ENCODE measurements around the gene KDM1B.

KDM1B gene

DNA sequence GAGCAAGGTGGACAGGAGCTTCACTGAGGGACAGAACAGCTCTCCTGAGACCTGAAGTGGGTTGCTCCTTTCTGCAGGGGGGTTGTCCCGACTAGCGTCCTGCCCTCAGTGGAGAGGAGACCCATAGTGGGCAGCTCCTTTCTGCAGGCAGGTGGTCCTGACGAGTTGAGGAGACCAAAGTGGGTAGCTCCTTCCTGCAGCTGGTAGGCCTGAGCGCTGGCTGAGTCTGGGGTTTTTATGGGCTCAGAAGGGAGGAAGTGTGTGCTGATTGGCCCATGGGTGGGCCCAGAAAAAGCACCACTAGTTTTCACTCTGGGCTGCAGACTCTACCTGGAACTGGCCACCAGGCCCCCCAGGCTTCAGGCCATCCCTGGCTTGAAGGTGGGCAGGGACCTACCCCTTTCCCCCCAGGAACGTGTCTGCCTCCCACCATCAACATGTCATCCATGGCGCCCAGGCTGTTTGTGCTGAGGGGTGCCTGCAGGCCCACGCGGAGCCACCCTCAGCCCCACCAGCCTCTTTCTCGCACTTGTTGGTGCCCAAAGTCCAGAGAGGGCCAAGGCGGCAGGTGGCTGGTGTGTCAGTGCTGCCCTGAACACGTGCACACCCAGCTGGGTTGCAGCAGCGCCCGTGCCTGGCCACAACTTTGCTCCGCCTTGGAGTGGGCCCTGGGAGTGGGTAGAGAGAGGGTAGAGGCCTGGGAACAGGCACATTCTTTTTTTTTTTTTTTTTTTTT is 110.7 kb downstream of the KDM1B start:
- Histone ChIP-seq H4K20me1 (ENCODE audit: insufficient read depth, low read length, poor library complexity, severe bottlenecking) (peaks cover 28% of the 10 kb centered on the region), H3F3A (ENCODE audit: low read depth) (no peaks in the 10 kb centered on the region), H2AFZ (ENCODE audit: low read length) (no peak overlapping the region), H3K9me3 (ENCODE audit: insufficient read depth, low read depth, low read length) (no peaks in the 10 kb centered on the region; the same call in 1 of the 2 replicates), H3K9me2 (replicated peaks; ENCODE audit: low read depth, low read length) (no peaks in the 10 kb centered on the region), H3K4me1 (ENCODE audit: insufficient read depth, low read length, poor library complexity, severe bottlenecking) (peaks cover 50% of the 10 kb centered on the region), H3K9ac (ENCODE audit: low read depth, low read length, poor library complexity, severe bottlenecking) (no peak overlapping the region), H3K27me3 (ENCODE audit: insufficient read depth, low read length, poor library complexity, severe bottlenecking) (peaks cover 28% of the 10 kb centered on the region), H3K4me3 (ENCODE audit: low read length, poor library complexity, severe bottlenecking) (no peak overlapping the region), H3K4me2 (ENCODE audit: low read depth, low read length, poor library complexity, severe bottlenecking) (no peak overlapping the region), H3K36me3 (ENCODE audit: insufficient read depth, low read length) (no peaks in the 10 kb centered on the region), H3K79me2 (ENCODE audit: insufficient read depth, low read length) (peaks cover 41% of the 10 kb centered on the region)
- TF ChIP-seq, protein P1, sequence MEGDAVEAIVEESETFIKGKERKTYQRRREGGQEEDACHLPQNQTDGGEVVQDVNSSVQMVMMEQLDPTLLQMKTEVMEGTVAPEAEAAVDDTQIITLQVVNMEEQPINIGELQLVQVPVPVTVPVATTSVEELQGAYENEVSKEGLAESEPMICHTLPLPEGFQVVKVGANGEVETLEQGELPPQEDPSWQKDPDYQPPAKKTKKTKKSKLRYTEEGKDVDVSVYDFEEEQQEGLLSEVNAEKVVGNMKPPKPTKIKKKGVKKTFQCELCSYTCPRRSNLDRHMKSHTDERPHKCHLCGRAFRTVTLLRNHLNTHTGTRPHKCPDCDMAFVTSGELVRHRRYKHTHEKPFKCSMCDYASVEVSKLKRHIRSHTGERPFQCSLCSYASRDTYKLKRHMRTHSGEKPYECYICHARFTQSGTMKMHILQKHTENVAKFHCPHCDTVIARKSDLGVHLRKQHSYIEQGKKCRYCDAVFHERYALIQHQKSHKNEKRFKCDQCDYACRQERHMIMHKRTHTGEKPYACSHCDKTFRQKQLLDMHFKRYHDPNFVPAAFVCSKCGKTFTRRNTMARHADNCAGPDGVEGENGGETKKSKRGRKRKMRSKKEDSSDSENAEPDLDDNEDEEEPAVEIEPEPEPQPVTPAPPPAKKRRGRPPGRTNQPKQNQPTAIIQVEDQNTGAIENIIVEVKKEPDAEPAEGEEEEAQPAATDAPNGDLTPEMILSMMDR (conservative IDR thresholded peaks at IDR 0.05; ENCODE audit: low read length): no peak
- no peak for TF ChIP-seq EZH2phosphoT487 (IDR thresholded peaks at IDR 0.05; ENCODE audit: borderline replicate concordance)

DNA sequence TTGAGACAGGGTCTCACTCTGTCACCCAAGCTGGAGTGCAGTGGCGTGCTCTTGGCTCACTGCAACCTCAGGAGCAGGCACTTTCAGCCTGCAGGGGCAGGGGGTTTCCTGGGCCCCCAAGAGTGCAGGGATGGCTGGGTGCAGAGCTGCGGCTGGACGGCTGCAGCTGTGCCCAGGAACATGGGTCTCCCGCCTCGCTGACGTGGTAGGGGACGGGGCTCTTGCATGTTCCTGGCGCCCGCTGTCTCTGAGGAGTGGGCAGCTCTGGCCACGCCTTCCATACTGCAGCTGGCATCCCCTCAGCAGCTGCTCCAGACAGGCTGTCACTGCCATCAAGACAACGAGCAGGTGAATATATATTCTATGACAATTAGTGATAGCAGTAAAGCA is 111.3 kb downstream of the KDM1B start:
- H2AFZ ChIP-seq (ENCODE audit: low read length): no peak overlapping the region
- TF ChIP-seq, protein P1 (conservative IDR thresholded peaks at IDR 0.05; ENCODE audit: low read length): no peak
- TF ChIP-seq EZH2phosphoT487 (IDR thresholded peaks at IDR 0.05; ENCODE audit: borderline replicate concordance): no peak
- H3K9me2 ChIP-seq (replicated peaks; ENCODE audit: low read depth, low read length): no peaks in the 10 kb centered on the region

DNA sequence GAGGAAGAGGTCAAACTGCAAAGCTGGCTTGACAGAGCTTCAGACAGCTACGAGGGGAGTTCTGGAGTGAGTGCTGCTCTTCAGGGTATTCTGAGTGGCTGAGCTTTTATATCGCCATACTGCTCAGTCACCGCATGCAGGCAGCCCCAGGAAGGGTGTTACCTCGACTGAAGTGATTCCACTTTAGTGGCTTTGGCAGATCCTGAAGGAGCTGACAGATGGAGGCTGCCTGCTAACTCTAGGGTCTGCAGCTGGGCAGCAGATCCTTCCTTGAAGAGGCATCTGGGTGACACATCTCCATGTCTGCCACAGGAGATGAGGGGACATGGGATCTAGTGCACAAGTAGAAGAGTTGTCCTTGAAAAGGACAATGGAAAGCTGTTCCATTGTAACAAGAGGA is 112.8 kb downstream of the KDM1B start:
- H3K36me3 ChIP-seq (ENCODE audit: insufficient read depth, low read length): no peaks in the 10 kb centered on the region
- peaks cover 29% of the 10 kb centered on the region for H3K4me1 ChIP-seq (ENCODE audit: insufficient read depth, low read length, poor library complexity, severe bottlenecking)
- no peak overlapping the region for H2AFZ ChIP-seq (ENCODE audit: low read length)
- H3K4me3 ChIP-seq (ENCODE audit: low read length, poor library complexity, severe bottlenecking): no peak overlapping the region
- peak overlapping the region; percentile 54 for H3K4me2 ChIP-seq (ENCODE audit: low read depth, low read length, poor library complexity, severe bottlenecking)
- no peaks in the 10 kb centered on the region for H3K9me2 ChIP-seq (replicated peaks; ENCODE audit: low read depth, low read length)
- TF ChIP-seq EZH2phosphoT487 (IDR thresholded peaks at IDR 0.05; ENCODE audit: borderline replicate concordance): no peak
- TF ChIP-seq, protein P1 (conservative IDR thresholded peaks at IDR 0.05; ENCODE audit: low read length): no peak
- no peaks in the 10 kb centered on the region for H3F3A ChIP-seq (ENCODE audit: low read depth)
- peaks cover 19% of the 10 kb centered on the region for H3K79me2 ChIP-seq (ENCODE audit: insufficient read depth, low read length)
- H3K9ac ChIP-seq (ENCODE audit: low read depth, low read length, poor library complexity, severe bottlenecking): no peak overlapping the region
- peaks cover 39% of the 10 kb centered on the region for H3K27me3 ChIP-seq (ENCODE audit: insufficient read depth, low read length, poor library complexity, severe bottlenecking)
- no peaks in the 10 kb centered on the region; the same call in 1 of the 2 replicates for H3K9me3 ChIP-seq (ENCODE audit: insufficient read depth, low read depth, low read length)
- H4K20me1 ChIP-seq (ENCODE audit: insufficient read depth, low read length, poor library complexity, severe bottlenecking): peaks cover 7% of the 10 kb centered on the region

More for the DNA sequence above, 111.3 kb downstream of the KDM1B start:
- Histone ChIP-seq H3K79me2 (ENCODE audit: insufficient read depth, low read length) (peaks cover 35% of the 10 kb centered on the region), H3K4me2 (ENCODE audit: low read depth, low read length, poor library complexity, severe bottlenecking) (no peak overlapping the region), H4K20me1 (ENCODE audit: insufficient read depth, low read length, poor library complexity, severe bottlenecking) (peaks cover 22% of the 10 kb centered on the region), H3K4me1 (ENCODE audit: insufficient read depth, low read length, poor library complexity, severe bottlenecking) (peaks cover 45% of the 10 kb centered on the region), H3K9me3 (ENCODE audit: insufficient read depth, low read depth, low read length) (no peaks in the 10 kb centered on the region; the same call in 1 of the 2 replicates), H3F3A (ENCODE audit: low read depth) (no peaks in the 10 kb centered on the region), H3K4me3 (ENCODE audit: low read length, poor library complexity, severe bottlenecking) (no peak overlapping the region), H3K9ac (ENCODE audit: low read depth, low read length, poor library complexity, severe bottlenecking) (no peak overlapping the region), H3K36me3 (ENCODE audit: insufficient read depth, low read length) (no peaks in the 10 kb centered on the region), H3K27me3 (ENCODE audit: insufficient read depth, low read length, poor library complexity, severe bottlenecking) (peaks cover 32% of the 10 kb centered on the region)
